ENCODE measurements around the gene CT47C1. TPM values are rescaled to one million over a fixed set of nuclear protein-coding genes. Genes with fewer than 3 reads are reported as not detected.

The CT47C1 gene
- total and polyA plus RNA-seq, 10 of the 15 experiments (the other 5 are each of a cell fraction or from before 2014, with no cell fraction given): not detected

- Histone ChIP-seq H3K9ac (ENCODE audit: control insufficient read depth, insufficient read depth, low read length) (no peak overlapping the region), H3K9me3 (replicated peaks; ENCODE audit: control insufficient read depth, insufficient read depth, low read length) (no peaks in the 10 kb centered on the region), H3K36me3 (ENCODE audit: control insufficient read depth in 2 of 2, insufficient read depth in 2 of 2, low read length in 1 of 2) (no peaks in the 10 kb centered on the region), H3K27me3 (replicated peaks in 1 of 2; ENCODE audit: control insufficient read depth in 2 of 2, insufficient read depth in 2 of 2, low read length in 1 of 2) (peaks cover 0 to 2% of the 10 kb centered on the region in 2 experiments; a peak in 1 of 4 replicates), H3K4me2 (ENCODE audit: control insufficient read depth, insufficient read depth) (no peak overlapping the region), H3K4me3 (no peak overlapping the region), H3K79me2 (ENCODE audit: control insufficient read depth, insufficient read depth, low read length) (no peaks in the 10 kb centered on the region), H2AFZ (ENCODE audit: control insufficient read depth, low read depth, low read length) (no peak overlapping the region), H3K4me1 (ENCODE audit: control insufficient read depth, insufficient read depth, low read length) (no peaks in the 10 kb centered on the region), H4K20me1 (ENCODE audit: control insufficient read depth, insufficient read depth) (no peaks in the 10 kb centered on the region), H3K27ac (ENCODE audit: control insufficient read depth, insufficient read depth) (no peak overlapping the region)
- BruUV-seq (replicated peaks): no TSS peak
- CTCF ChIA-PET: interaction anchor here (0.5 kb wide), 1 partner anchor 50 kb away, joined by 3 read pairs; no protein-coding TSS in a partner anchor
- SMC1A ChIA-PET (ENCODE audit: uncharacterized antibody, unreplicated experiment): no interaction called here
- WGBS (ENCODE audit: insufficient coverage, insufficient replicate concordance, low lambda C conversion rate, missing lambda C conversion rate): 0% methylated on average over 1 of the region's 1 CpG
- no peak for ATAC-seq
- DNase-seq (ENCODE audit: low read depth, low spot score): no peak
- RAD21 ChIA-PET (ENCODE audit: unreplicated experiment): no interaction called here
- intact Hi-C loops (cut with micrococcal nuclease; ENCODE audit: unreplicated experiment) (no loop called here), in situ Hi-C loops (cut with MboI) (no loop called here)
- no peak for TF ChIP-seq ZNF207 (IDR thresholded peaks at IDR 0.05; ENCODE audit: borderline replicate concordance)
- no peak for TF ChIP-seq E2F8 (IDR thresholded peaks at IDR 0.05; ENCODE audit: low read depth, partially characterized antibody)
- no peak for FAIRE-seq
- POLR2A ChIA-PET: no interaction called here
These were observed 14.3 kb downstream of the CT47C1 start for GRCh38 chrX:119087121-119087520.

- ATAC-seq (no peak), DNase-seq (ENCODE audit: low read depth, low spot score) (no peak), FAIRE-seq (no peak)
- Histone ChIP-seq H2AFZ (ENCODE audit: control insufficient read depth, low read depth, low read length) (no peak overlapping the region), H3K9ac (ENCODE audit: control insufficient read depth, insufficient read depth, low read length) (no peak overlapping the region), H3K4me2 (ENCODE audit: control insufficient read depth, insufficient read depth) (no peak overlapping the region), H3K27me3 (replicated peaks in 1 of 2; ENCODE audit: control insufficient read depth in 2 of 2, insufficient read depth in 2 of 2, low read length in 1 of 2) (0 out of 4 replicates have a peak, but pooled peaks cover 0 to 2% of the 10 kb centered on the region in 2 experiments), H3K79me2 (ENCODE audit: control insufficient read depth, insufficient read depth, low read length) (no peaks in the 10 kb centered on the region), H3K36me3 (ENCODE audit: control insufficient read depth in 2 of 2, insufficient read depth in 2 of 2, low read length in 1 of 2) (no peaks in the 10 kb centered on the region), H3K4me3 (no peak overlapping the region), H3K9me3 (replicated peaks; ENCODE audit: control insufficient read depth, insufficient read depth, low read length) (no peaks in the 10 kb centered on the region), H3K4me1 (ENCODE audit: control insufficient read depth, insufficient read depth, low read length) (no peaks in the 10 kb centered on the region), H4K20me1 (ENCODE audit: control insufficient read depth, insufficient read depth) (no peaks in the 10 kb centered on the region), H3K27ac (ENCODE audit: control insufficient read depth, insufficient read depth) (no peak overlapping the region)
- intact Hi-C loops (cut with micrococcal nuclease; ENCODE audit: unreplicated experiment) (no loop called here), in situ Hi-C loops (cut with MboI) (no loop called here)
- ChIA-PET SMC1A (ENCODE audit: uncharacterized antibody, unreplicated experiment) (no interaction called here), RAD21 (ENCODE audit: unreplicated experiment) (no interaction called here), CTCF (no interaction called here), POLR2A (no interaction called here)
- BruUV-seq (replicated peaks): no TSS peak
- TF ChIP-seq IRF3 (IDR thresholded peaks at IDR 0.05) (no peak), SUZ12 (IDR thresholded peaks at IDR 0.05; ENCODE audit: unreplicated experiment) (no peak), SREBF1 (IDR thresholded peaks at IDR 0.05; ENCODE audit: low read length) (no peak), SUPT20H (IDR thresholded peaks at IDR 0.05; ENCODE audit: borderline replicate concordance, control insufficient read depth, low read depth, low read length) (no peak), ETV6 (conservative IDR thresholded peaks at IDR 0.05 in 1 of 2, IDR thresholded peaks at IDR 0.05 in 1 of 2; ENCODE audit: borderline replicate concordance in 1 of 2, low read depth in 1 of 2) (no peak), ZBTB4 (CRISPR knock-in tag; IDR thresholded peaks at IDR 0.05) (no peak)
- WGBS (ENCODE audit: insufficient coverage, insufficient replicate concordance, low lambda C conversion rate, missing lambda C conversion rate): 0% methylated on average over 1 of the region's 1 CpG
These were observed 16.8 kb downstream of the CT47C1 start for GRCh38 chrX:119089619-119090018.
